Liver (tissue), 9 donors: ENCODE results near the gene ANKRD65. TPM values are rescaled to one million over a fixed set of nuclear protein-coding genes. Genes with fewer than 3 reads are reported as not detected.
A peak's percentile ranks its signal among the peaks of the same experiment; 100 is the strongest.

Experiments used
- DNase-seq: peaks from one replicate; pipeline ENCODE4 v3.0.0-alpha.2; 2017; ENCODE audit warnings: low spot score
- H3K27ac ChIP-seq, 2 donors: one replicate each; pipeline ENCODE4 v1.7.0; 2013; ENCODE audit warnings: inconsistent platforms in 2 of 2, low read length in 2 of 2, control low read depth in 1 of 2, low read depth in 1 of 2, mild to moderate bottlenecking in 1 of 2
- H3K27me3 ChIP-seq, 4 donors: one replicate each; pipeline versions ENCODE4 v1.6.1 to v1.7.0; 2013; ENCODE audit warnings: low read length in 3 of 4, inconsistent platforms in 1 of 4, mild to moderate bottlenecking in 1 of 4, moderate library complexity in 1 of 4; ENCODE audit not compliant: control insufficient read depth in 4 of 4, insufficient read depth in 4 of 4
- H3K36me3 ChIP-seq, 4 donors: one replicate each; pipeline versions ENCODE4 v1.6.1 to v1.7.0; 2013; ENCODE audit warnings: low read length in 3 of 4, mild to moderate bottlenecking in 3 of 4, low read depth in 1 of 4, moderate library complexity in 1 of 4; ENCODE audit not compliant: control insufficient read depth in 4 of 4, insufficient read depth in 3 of 4
- H3K4me1 ChIP-seq, 4 donors: one replicate each; pipeline versions ENCODE4 v1.6.1 to v1.7.0; 2013; ENCODE audit warnings: low read length in 3 of 4, mild to moderate bottlenecking in 3 of 4, moderate library complexity in 1 of 4; ENCODE audit not compliant: control insufficient read depth in 4 of 4, insufficient read depth in 4 of 4
- H3K4me3 ChIP-seq, 3 donors: one replicate each; pipeline versions ENCODE4 v1.6.1 to v1.7.0; 2013; ENCODE audit warnings: low read length in 3 of 3, control low read depth in 1 of 3, low read depth in 1 of 3, mild to moderate bottlenecking in 1 of 3
- H3K9ac ChIP-seq, 2 donors: one replicate each; pipeline ENCODE4 v1.7.0; 2013; ENCODE audit warnings: low read length in 2 of 2, mild to moderate bottlenecking in 2 of 2, moderate library complexity in 2 of 2, control low read depth in 1 of 2, low read depth in 1 of 2
- H3K9me3 ChIP-seq, 4 donors: one replicate each; pipeline versions ENCODE4 v1.6.1 to v1.7.0; 2013; ENCODE audit warnings: low read length in 3 of 4; ENCODE audit not compliant: control insufficient read depth in 4 of 4
- EGR1 ChIP-seq, 2 donors: IDR thresholded peaks; 2 replicates each; pipeline ENCODE4 v1.6.1; 2016 to 2018; ENCODE audit warnings: antibody characterized with exemption in 2 of 2, low read depth in 2 of 2
- FOXA1 ChIP-seq: IDR thresholded peaks from 2 replicates; pipeline ENCODE4 v1.6.1; 2016; ENCODE audit warnings: antibody characterized with exemption
- FOXA2 ChIP-seq: IDR thresholded peaks from 2 replicates; pipeline ENCODE4 v1.6.1; 2016; ENCODE audit warnings: antibody characterized with exemption
- GABPA ChIP-seq, 2 donors: IDR thresholded peaks in 1 of 2; conservative IDR thresholded peaks in 1 of 2; 2 replicates each; pipeline ENCODE4 v1.6.1; 2016; ENCODE audit warnings: antibody characterized with exemption in 2 of 2, mild to moderate bottlenecking in 1 of 2, moderate library complexity in 1 of 2
- HNF4A ChIP-seq, 2 donors: conservative IDR thresholded peaks; 2 replicates each; pipeline ENCODE4 v1.6.1; 2016; ENCODE audit warnings: antibody characterized with exemption in 2 of 2, mild to moderate bottlenecking in 2 of 2
- HNF4G ChIP-seq: IDR thresholded peaks from 2 replicates; pipeline ENCODE4 v1.6.1; 2016; ENCODE audit warnings: antibody characterized with exemption
- JUND ChIP-seq, 2 donors: IDR thresholded peaks; 2 replicates each; pipeline ENCODE4 v1.6.1; 2016; ENCODE audit warnings: antibody characterized with exemption in 2 of 2
- NR2F2 ChIP-seq: IDR thresholded peaks from 2 replicates; pipeline ENCODE4 v1.6.1; 2016; ENCODE audit warnings: antibody characterized with exemption
- RAD21 ChIP-seq, 2 donors: IDR thresholded peaks; 2 replicates each; pipeline ENCODE4 v1.6.1; 2016; ENCODE audit warnings: antibody characterized with exemption in 2 of 2, mild to moderate bottlenecking in 2 of 2
- RXRA ChIP-seq, 2 donors: IDR thresholded peaks; 2 replicates each; pipeline ENCODE4 v1.6.1; 2017 to 2018; ENCODE audit warnings: antibody characterized with exemption in 2 of 2, mild to moderate bottlenecking in 1 of 2
- SP1 ChIP-seq: IDR thresholded peaks from 2 replicates; pipeline ENCODE4 v1.6.1; 2018; ENCODE audit warnings: antibody characterized with exemption, mild to moderate bottlenecking
- TAF1 ChIP-seq: conservative IDR thresholded peaks from 2 replicates; pipeline ENCODE4 v1.6.1; 2016; ENCODE audit warnings: antibody characterized with exemption, mild to moderate bottlenecking
- YY1 ChIP-seq: IDR thresholded peaks from 2 replicates; pipeline ENCODE4 v1.6.1; 2016; ENCODE audit warnings: antibody characterized with exemption, mild to moderate bottlenecking
- WGBS: extraction: QIAGEN DNeasy Blood & Tissue Kit; methylation state at CpG from one replicate; pipeline ENCODE4 v1.1.7; 2013; 5-methylcytosine and 5-hydroxymethylcytosine counted together
- polyA plus RNA-seq, 2 donors: library from polyadenylated mRNA; stranded (reverse) in 1 of 2; unstranded in 1 of 2; fragments of 200-250 nt in 1 of 2; fragments of >200 nt in 1 of 2; fragmentation: Nextera tagmentation in 1 of 2; extraction: Ambion mirVana in 1 of 2; gene quantifications; one replicate each; pipeline versions ENCODE4 v1.2.1 to v1.2.3, GENCODE V29; 2013 to 2015
- total RNA-seq, 2 donors: library from RNA; depleted of rRNA; stranded (reverse); fragments of >200 nt; gene quantifications; one replicate each; pipeline ENCODE4 v1.2.3, GENCODE V29; 2014
- TF ChIP-seq, protein P1 (sequence below): IDR thresholded peaks from 2 replicates; pipeline ENCODE4 v1.6.1; 2016; ENCODE audit warnings: antibody characterized with exemption
- TF ChIP-seq, protein P2 (sequence below): IDR thresholded peaks from 2 replicates; pipeline ENCODE4 v1.6.1; 2016; ENCODE audit warnings: antibody characterized with exemption
- TF ChIP-seq, protein P3 (sequence below): IDR thresholded peaks from 2 replicates; pipeline ENCODE4 v1.6.1; 2016; ENCODE audit warnings: antibody characterized with exemption, mild to moderate bottlenecking
- TF ChIP-seq, protein P4 (sequence below): fragments of 150-350 bp; IDR thresholded peaks from 2 replicates; pipeline ENCODE4 v1.5.1; 2017; ENCODE audit warnings: improper control_type of control experiment, low read depth, low read length; ENCODE audit not compliant: missing input control
- donor health status: healthy.
- donor health status: healthy.
- donor health status: healthy.
- donor health status: healthy.
- donor health status: healthy.

ANKRD65 gene
- total and polyA plus RNA-seq, 4 donors = 0.14 to 0.31 (median 0.23) TPM

DNA sequence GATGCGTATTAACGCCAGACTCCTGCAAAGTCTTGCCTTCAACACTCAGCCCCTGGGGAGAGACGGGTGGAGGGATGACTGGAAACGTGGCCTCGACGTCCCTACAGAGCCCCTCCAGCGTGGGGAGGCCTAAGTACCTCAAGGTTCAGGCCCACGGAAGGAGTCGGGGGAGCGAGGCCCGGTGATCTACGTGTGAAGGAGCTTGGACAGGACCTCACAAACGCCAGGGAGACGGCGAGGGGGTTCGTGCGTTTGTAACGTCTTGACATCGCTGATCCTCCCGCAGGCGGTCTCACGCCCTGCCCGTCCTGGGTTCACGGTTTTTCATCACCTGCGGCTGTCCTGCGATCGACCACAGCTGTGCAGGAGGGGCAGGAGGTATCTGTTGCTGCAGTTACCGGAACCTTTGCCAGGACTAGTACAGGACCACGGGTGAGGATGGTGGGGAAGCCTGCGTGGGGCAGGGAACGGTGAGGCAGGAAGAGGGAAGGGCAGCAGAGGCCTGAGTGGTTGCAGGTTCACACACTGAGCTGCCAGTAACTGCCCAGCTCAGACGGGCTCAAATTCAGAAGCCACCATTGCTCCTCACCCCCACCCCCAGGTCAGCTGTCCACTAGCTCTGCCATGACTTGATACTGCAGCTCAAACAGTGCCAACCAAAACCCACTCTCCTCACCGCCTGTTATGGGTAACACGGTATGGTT is 21.1 kb downstream of the ANKRD65 start:
- Histone ChIP-seq H3K36me3 (peaks cover 12 to 31% (median 21%) of the 10 kb centered on the region in 4 donors), H3K27ac (peak overlapping the region; percentile 73 to 75), H3K27me3 (no peaks in the 10 kb centered on the region), H3K9ac (peak overlapping the region; percentile 75 to 82), H3K9me3 (no peaks in the 10 kb centered on the region), H3K4me1 (peaks cover 4 to 56% (median 46%) of the 10 kb centered on the region in 4 donors), H3K4me3 (peak overlapping the region; percentile 92 to 99 (median 93))
- WGBS = 3% methylated on average over 34 of the region's 34 CpGs
- peak; percentile 50 for DNase-seq
- TF ChIP-seq HNF4G (no peak), YY1 (no peak), FOXA2 (no peak), NR2F2 (no peak), GABPA (IDR thresholded peaks at IDR 0.05 in 1 of 2, conservative IDR thresholded peaks at IDR 0.05 in 1 of 2) (no peak), EGR1 (IDR thresholded peaks at IDR 0.05; ENCODE audit: low read depth in 2 of 2) (no peak), HNF4A (conservative IDR thresholded peaks at IDR 0.05) (no peak), RAD21 (IDR thresholded peaks at IDR 0.05) (no peak), FOXA1 (no peak), TAF1 (no peak), SP1 (no peak), JUND (IDR thresholded peaks at IDR 0.05) (no peak), RXRA (IDR thresholded peaks at IDR 0.05) (no peak)
- TF ChIP-seq, protein P1, sequence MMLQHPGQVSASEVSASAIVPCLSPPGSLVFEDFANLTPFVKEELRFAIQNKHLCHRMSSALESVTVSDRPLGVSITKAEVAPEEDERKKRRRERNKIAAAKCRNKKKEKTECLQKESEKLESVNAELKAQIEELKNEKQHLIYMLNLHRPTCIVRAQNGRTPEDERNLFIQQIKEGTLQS = no peak
- TF ChIP-seq, protein P2, sequence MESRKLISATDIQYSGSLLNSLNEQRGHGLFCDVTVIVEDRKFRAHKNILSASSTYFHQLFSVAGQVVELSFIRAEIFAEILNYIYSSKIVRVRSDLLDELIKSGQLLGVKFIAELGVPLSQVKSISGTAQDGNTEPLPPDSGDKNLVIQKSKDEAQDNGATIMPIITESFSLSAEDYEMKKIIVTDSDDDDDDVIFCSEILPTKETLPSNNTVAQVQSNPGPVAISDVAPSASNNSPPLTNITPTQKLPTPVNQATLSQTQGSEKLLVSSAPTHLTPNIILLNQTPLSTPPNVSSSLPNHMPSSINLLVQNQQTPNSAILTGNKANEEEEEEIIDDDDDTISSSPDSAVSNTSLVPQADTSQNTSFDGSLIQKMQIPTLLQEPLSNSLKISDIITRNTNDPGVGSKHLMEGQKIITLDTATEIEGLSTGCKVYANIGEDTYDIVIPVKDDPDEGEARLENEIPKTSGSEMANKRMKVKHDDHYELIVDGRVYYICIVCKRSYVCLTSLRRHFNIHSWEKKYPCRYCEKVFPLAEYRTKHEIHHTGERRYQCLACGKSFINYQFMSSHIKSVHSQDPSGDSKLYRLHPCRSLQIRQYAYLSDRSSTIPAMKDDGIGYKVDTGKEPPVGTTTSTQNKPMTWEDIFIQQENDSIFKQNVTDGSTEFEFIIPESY = no peak
- TF ChIP-seq, protein P3, sequence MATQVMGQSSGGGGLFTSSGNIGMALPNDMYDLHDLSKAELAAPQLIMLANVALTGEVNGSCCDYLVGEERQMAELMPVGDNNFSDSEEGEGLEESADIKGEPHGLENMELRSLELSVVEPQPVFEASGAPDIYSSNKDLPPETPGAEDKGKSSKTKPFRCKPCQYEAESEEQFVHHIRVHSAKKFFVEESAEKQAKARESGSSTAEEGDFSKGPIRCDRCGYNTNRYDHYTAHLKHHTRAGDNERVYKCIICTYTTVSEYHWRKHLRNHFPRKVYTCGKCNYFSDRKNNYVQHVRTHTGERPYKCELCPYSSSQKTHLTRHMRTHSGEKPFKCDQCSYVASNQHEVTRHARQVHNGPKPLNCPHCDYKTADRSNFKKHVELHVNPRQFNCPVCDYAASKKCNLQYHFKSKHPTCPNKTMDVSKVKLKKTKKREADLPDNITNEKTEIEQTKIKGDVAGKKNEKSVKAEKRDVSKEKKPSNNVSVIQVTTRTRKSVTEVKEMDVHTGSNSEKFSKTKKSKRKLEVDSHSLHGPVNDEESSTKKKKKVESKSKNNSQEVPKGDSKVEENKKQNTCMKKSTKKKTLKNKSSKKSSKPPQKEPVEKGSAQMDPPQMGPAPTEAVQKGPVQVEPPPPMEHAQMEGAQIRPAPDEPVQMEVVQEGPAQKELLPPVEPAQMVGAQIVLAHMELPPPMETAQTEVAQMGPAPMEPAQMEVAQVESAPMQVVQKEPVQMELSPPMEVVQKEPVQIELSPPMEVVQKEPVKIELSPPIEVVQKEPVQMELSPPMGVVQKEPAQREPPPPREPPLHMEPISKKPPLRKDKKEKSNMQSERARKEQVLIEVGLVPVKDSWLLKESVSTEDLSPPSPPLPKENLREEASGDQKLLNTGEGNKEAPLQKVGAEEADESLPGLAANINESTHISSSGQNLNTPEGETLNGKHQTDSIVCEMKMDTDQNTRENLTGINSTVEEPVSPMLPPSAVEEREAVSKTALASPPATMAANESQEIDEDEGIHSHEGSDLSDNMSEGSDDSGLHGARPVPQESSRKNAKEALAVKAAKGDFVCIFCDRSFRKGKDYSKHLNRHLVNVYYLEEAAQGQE = no peak
- TF ChIP-seq, protein P4, sequence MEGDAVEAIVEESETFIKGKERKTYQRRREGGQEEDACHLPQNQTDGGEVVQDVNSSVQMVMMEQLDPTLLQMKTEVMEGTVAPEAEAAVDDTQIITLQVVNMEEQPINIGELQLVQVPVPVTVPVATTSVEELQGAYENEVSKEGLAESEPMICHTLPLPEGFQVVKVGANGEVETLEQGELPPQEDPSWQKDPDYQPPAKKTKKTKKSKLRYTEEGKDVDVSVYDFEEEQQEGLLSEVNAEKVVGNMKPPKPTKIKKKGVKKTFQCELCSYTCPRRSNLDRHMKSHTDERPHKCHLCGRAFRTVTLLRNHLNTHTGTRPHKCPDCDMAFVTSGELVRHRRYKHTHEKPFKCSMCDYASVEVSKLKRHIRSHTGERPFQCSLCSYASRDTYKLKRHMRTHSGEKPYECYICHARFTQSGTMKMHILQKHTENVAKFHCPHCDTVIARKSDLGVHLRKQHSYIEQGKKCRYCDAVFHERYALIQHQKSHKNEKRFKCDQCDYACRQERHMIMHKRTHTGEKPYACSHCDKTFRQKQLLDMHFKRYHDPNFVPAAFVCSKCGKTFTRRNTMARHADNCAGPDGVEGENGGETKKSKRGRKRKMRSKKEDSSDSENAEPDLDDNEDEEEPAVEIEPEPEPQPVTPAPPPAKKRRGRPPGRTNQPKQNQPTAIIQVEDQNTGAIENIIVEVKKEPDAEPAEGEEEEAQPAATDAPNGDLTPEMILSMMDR = no peak
